Right renal pelvis (tissue), 4 donors: ENCODE measurements around the gene LPO. TPM values are rescaled to one million over a fixed set of nuclear protein-coding genes. Genes with fewer than 3 reads are reported as not detected.

Experiments
- DNase-seq, 4 donors: peaks; one replicate each; pipeline ENCODE4 v3.0.0-alpha.2; 2013; ENCODE audit warnings: low read depth in 4 of 4, low spot score in 3 of 4, missing footprints in 1 of 4
- polyA plus RNA-seq, 4 donors: library from polyadenylated mRNA; unstranded; fragments of 120-200 nt; gene quantifications; one replicate each; pipeline ENCODE4 v1.2.1, GENCODE V29; 2013; ENCODE audit not compliant: insufficient read length in 4 of 4

The LPO gene
- polyA plus RNA-seq, 4 donors: 0.10 to 0.29 (median 0.14) TPM; not detected in 1

DNA sequence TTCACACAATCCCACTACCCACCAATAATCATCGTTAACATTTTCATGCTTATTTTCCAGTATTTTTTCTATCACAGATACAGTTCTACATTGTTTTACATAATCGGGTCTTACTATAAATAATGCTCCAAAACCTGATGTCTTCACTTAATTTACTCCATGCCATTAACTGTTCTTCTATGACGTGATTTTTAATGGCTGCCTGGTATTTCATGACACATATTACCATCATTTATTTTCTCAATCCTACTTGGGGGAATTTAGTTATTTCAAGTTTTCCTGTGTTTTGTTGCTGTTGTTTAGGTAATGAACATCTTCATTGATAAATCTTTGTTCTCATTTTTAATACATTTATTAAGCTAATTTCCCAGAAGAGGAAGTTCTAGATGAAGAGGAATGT is 14.7 kb downstream of the LPO start:
- DNase-seq: no peak

DNA sequence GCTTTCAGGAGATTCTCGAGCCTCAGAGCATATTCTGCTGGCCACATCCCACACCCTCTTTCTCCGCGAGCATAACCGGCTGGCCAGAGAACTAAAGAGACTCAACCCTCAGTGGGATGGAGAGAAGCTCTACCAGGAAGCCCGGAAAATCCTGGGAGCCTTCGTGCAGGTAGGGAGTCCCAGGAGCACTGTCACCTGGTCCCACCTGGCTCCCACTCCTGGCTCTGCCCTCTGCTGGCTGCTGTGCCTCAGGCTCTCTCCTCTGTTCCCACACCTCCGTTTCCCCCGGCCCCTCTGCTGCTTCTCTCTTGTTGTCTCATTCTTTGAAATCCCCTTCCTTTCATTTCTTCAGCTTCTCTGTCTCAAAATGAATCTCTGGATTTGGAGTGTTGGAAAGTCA is 16.4 kb downstream of the LPO start:
- DNase-seq: no peak

DNA sequence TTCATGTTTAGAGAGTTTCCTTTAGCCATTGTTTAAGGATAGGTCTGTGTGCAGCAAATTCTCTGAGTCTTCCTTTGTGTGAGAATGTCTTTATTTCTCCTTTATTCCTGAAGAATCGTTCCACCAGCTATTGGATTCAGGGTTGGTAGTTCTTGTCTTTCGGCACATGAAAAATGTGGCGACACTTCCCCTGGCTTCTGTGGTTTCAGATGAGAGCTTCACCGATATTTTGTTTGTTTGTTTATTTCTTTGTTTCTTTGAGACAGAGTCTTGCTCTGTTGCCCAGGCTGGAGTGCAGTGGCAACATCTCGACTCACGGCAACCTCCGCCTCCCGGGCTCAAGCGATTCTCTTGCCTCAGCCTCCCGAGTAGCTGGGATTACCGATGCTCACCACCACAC is 23.8 kb downstream of the LPO start:
- DNase-seq: no peak

DNA sequence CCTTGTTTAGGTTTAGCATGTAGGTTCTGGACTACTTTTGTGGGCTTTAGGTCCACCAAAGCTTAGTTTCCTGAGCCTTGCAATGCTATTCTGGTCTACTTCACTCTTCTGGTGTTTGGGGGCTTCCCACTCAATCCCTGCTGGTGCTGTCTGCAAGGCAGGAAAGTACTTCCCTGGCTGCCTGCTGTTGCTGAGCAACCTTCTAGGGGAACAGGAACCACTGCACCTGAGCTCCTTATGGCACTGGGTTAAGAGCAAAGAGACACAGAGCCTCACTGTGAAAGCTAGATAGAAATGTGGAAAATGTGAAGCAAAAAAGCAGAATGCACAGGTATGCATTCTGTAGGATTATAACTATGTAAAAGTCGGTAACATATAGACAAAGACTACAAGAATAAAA is 25.4 kb downstream of the LPO start:
- no peak for DNase-seq

DNA sequence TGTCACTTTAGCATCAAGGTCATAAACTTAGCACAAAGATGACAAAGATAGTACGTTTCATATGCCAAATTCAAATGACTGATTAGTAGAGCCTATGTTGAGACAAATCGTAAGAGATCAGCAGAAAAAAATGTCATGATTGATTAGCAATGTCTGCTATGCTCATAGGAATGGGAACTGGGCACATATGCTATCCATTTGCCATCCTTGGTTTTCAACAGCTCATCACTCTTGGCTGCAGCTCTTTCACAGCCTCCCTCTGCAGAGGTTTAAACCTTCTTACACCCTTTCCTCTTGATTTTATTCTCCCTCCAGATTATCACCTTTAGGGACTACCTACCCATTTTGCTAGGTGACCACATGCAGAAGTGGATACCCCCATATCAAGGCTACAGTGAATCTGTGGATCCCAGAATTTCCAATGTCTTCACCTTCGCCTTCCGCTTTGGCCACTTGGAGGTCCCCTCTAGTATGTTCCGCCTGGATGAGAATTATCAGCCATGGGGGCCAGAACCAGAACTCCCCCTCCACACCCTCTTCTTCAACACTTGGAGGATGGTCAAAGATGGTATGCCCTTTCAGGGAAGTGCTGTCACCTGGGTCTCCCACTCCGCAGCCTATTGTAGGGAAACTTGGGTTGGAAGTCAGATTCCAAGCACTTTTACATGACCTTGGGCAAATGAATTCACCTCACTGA is 26.2 kb downstream of the LPO start:
- DNase-seq: no peak

DNA sequence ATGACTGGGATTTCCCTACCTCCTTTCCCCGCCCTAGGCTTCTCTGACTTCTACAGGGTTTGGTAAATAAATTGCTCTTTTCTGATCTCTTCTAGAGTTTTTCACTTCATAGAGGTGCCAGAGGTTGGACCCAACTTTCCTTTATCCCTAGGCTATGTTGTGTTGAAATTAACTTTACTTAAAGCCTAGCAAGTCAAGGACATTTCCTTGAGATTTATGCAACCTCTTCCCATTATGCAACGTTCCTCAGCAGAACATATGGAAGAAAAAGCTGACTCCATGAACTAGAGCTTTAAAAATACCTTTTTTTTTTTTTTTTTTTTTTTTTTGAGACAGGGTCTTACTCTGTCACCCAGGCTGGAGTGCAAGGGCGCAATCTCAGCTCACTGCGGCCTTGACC is 26.9 kb downstream of the LPO start:
- DNase-seq: no peak

DNA sequence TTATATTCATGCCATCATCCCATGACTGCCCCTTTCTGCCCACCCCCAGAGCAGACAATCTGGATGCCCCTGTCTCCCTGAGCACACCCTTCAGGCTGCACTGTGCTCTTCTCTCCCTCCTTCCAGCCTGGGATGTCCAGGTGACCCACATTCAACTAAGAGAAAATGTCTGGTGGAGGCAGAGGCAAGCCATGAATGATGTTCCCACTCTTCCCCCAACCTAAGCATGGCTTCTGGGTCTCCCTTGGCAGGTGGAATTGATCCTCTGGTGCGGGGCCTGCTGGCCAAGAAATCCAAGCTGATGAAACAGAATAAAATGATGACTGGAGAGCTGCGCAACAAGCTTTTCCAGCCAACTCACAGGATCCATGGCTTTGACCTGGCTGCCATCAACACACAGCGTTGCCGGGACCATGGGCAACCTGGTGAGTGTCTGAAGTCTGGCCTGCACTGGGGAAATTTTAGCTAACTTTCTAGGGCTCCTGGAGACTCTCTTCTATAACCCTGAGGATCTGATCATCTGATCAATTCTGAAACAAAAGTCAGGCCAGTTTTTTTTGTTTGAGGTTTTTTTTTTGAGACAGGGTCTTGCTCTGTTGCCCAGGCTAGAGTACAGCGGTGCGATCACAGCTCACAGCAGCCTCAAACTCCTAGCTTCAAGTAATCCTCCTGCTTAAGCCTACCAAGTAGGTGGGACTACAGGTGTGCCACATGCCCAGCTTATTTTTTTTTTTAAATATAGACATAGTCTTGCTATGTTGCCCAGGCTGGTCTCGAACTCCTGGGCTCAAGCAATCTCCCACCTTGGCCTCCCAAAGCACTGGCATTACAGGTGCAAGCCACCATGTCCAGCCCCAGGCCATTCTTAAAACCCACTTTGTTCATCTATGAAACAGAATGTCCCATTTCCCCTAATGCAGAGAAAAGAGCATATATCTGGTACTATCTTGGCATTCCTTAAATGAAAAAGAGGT is 27.8 kb downstream of the LPO start:
- no peak for DNase-seq

DNA sequence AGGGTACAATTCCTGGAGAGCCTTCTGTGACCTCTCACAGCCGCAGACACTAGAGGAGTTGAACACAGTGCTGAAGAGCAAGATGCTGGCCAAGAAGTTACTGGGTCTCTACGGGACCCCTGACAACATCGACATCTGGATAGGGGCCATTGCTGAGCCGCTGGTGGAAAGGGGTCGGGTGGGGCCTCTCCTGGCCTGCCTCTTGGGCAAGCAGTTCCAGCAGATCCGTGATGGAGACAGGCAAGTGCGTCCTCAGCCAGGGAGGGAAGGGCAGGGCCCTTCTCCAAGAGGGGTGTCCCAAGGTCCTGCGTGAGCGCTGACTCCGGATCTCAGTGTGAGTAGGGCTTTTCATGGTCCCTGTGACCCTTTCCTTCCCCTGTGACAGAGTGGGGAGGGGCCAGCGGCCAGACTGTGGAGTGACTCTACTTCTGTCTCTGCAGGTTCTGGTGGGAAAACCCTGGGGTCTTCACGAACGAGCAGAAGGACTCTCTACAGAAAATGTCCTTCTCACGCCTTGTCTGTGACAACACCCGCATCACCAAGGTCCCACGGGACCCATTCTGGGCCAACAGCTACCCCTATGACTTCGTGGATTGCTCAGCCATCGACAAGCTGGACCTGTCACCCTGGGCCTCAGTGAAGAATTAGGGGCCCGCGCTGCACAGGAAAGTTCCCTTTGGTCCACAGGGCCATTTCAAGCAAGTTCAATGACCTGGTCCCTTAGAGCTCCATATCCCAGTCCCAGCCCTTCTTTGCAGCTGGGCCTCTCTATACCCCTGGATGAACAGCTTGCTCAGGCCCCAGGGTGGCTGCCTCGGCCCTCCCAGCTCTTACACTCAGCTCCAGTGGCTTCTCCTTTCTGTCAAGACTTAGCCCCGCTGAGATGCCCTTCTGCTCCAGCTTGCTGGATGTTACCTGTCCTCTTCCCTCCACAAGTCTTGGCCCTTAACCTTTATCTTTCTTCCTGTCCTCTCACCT is 29.3 kb downstream of the LPO start:
- no peak for DNase-seq

DNA sequence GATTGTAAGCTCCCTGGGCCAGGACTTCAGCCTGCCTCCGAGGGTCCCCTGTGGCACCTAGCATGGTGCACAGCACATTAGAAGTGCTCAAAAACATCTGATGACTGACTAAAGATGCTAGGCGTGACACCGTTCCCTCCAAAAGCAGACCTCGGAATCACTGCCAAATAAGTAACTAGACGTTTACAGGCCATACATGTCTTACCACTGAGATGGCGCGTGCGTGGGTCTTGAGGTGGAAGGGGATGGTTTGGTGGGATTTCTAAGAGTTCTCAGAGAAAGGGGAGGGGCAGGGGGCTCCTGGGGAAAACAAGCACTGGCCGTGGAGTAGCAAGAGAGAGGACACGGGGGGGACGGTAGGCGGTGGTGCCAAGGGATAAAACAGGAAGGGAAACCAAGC is 29.9 kb downstream of the LPO start:
- DNase-seq: no peak

DNA sequence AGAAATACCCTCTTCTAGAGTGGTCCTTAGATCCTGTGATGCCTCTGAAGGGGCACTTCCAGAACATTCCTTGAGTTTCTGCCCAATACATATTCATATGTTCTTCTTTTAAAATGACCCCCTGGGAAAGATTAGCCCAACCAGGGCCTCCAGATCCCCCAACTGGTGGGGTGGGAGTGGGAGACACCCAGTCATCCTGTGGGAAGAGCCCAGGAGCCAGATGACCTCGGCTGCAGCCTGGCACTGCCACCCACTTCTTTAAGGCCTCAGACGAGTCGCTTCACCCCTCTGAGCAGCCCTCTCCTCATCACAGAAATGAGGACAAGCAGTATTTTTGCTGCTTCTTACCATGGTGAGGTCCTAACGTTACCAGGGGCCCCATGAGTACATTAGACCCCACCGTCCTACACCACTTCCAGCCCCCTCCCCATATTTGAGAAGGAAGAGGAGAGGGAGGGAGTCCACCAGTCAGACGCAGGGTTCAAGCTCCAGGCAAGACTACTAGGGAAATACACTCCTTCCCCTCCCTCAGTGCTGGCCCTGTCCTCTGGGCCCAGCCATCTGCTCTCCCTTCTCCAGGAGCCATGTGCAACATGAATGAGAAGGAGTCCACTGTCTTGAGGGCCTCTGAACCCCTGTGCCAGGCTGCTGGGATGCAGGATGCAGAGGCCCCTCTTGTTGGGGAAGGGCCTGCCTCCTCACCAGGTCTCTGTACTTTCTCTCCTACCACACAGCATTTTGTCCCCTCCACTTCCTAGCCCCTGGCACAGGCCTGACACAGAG is 30.6 kb downstream of the LPO start:
- no peak for DNase-seq

DNA sequence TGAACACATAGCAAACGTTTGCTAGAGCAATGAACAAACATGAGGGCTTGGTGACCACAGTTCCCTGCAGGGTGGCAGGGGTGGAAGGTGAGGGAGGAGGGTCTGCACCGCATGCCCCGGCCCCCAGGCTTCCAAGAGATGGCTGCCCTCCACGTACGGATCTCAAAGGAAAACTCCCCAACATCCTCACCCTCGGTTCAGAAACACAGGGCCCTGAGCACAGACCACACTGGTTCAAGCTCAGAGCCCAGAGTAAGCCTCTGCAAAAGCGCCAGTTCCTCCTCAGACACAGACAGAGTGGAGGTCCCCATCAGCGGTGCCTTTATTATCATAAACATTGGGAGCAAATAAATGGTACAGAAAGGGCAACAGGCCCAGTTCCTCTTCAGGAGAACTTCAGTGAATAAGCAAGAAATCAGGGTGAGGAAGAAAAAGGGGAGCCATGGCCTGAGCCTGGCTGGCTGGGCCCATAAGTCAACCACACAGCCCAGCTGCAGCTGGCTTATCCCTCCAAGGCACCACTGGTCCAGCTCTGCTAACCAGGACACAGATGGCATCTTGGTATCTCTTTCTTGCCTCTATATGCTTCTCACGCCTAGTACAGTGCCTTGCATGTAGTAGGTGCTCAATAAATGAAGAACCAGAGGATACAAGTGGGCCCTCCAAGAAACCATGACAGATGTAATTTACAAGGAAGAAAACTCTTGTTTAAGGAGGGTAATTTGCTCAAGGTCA is 31.3 kb downstream of the LPO start:
- DNase-seq: no peak

DNA sequence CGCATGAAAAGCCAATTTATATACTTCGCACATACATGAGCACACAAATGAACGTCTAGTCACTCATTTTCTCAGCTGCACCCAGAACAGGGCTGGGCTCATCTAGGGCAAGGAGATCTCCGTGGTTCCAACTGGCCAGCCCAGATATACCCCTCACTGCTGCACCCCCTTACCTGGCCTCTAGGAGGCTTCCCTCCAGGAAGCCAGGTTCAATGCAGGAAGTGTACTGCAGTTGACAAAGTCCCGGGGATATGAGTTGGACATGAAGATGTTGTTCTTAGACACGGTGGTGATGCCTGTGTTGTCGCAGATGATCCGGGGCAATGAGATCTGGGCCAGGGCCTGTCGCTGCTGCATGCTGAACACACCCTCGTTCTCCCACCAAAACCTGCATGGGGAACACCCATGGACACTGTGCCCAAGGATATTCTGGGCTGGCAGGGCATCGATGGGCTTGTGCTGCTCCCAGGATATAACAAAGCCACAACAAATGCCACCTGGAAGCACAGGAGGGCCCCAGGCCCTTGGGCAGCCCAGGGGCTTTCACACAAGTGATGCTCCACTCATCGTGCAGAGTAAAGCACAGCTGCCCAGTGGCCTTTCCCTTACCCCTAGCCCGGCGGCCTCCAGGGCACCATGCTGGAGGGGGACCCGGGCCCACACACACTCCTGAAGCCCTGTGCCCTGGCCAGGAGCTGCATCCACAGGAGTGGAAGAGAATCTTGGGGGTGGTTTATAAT is 32.3 kb downstream of the LPO start:
- no peak for DNase-seq

DNA sequence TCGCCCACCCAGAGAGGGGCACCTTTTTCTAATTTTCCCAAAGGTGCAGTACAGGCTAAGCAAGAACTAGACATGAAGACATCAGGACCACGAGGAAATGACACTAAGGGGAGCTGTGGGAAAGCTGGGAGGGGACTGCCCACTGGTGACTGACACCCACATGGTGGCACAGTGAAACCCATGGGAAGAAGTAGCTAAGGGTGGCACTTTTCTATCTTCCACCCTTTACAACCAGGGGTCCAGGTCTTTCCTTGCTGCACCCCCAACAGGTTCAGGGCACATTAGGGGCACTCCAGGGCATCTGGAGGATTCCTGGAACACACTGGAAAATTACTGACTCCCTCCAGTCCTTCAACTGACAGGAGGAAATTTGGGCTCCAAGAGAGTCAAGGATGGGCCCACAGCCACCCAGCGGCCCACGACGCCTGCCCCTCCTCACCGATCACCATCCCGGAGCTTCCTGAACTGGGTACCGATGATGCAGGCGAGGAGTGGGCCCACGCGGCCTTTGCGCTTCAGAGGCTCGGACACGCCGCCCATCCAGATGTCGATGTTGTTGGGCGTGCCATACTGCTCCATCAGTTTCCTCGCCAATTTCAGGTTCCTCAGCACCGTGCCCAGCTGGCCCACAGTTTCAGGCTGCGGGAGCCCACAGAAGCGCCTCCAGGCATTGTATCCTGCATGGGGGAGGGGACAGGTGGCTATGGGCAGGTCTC is 33.0 kb downstream of the LPO start:
- no peak for DNase-seq

DNA sequence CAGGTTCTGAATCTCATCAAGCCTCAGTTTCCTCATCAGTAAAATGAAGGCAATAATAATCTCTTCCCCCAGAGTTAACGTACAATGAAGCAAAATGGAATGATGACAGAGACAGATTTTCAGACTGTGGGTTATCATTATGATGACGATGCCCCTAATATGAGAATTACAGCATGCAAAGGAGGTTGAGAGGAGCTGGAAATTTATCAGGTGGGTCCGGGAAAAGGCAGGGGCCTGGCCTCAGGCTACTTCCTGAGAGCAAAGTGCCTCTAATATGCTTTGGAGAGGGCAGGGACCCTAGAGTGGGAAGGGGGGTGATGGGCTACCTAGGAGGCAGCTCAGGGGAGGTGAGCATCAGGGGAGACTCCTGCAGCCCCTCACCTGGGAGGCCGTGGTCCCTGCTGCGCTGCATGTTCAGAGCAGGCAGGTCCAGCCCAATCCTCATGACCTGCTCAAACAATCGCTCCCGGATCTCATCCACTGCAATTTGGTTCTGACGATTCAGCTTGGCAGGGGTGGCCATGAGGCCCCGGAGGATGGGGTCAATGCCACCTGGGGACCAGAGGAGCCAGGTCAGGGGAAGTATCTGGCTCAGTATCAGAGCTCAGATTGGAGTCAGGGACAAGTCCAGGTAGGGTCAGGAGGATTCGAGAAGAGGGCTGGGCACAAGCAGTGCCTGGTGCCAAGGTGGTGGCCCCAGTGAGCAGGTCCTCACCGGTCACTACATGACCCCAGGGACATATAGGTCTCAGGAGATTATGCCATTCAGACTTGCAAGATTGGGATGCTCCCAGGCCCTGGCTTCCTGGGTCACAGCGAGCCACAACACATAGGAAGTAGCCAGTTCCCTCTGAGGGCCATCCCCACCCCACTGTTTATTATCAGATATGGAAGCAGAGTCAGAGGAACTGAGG is 34.2 kb downstream of the LPO start:
- no peak for DNase-seq

DNA sequence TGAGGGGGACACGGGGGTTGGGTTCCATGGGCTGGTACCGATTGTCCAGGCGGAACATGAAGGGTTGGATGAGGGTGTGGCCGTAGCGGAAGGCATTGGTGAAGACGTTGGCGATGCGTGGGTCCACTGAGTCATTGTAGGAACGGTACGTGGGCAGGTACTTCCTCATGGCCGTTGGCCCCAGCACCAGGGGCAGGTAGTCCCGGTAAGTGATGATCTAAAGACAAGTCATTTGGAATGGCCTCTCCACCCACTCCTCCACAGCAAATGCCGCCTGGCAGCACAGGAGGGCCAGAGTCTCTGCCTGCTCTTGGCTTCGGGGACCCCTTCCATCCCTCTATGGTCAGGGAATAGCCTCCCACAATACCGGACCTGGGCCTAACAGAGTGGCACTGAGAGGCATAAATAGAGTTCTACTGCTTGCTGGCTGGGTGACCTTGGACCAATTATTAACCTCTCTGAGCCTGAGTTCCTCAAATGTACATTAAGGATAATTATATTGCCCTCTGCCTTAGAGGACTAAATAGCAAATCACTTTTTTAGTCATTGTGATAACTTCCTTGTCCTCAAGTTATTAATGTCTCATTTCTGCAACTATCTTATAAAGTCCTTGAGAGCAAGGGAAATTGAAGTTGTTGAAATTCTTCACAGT is 35.2 kb downstream of the LPO start:
- no peak for DNase-seq

DNA sequence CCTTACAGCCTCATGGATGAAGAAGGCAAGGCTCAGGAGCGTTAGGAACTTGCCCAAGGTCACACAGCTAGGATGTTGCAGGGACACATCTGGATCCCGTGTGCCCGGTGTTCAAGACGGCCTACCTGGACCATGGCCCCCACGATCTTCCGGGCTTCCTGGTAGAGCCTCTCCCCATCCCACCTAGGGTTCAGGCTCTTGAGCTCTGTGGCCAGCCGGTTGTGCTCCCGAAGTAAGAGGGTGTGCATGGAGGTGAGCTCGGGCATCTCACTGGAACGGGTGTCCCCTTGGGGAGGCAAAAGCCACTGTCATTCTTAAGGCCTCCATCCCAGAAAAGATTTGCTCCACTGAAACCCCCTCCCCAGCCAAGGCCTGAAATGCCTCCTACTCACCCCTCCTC is 37.0 kb downstream of the LPO start:
- DNase-seq: no peak
